ENCODE measurements around the gene ADARB2. TPM values are rescaled to one million over a fixed set of nuclear protein-coding genes. Genes with fewer than 3 reads are reported as not detected.

ADARB2 gene
- polyA plus RNA-seq, 1 of the 3 experiments (the other 2 are of a cell fraction), result not detected

GRCh38 chr10:1256432-1256725, 480.9 kb downstream of the ADARB2 start:
- no peaks in the 10 kb centered on the region for H3K79me2 ChIP-seq (ENCODE audit: insufficient read depth)
- H3K9me3 ChIP-seq, result no peaks in the 10 kb centered on the region
- no peaks in the 10 kb centered on the region for H3F3A ChIP-seq (replicated peaks; ENCODE audit: insufficient read depth)
- no peak overlapping the region for H3K9ac ChIP-seq
- no peak for DNase-seq
- no peaks in the 10 kb centered on the region for H3K9me2 ChIP-seq
- no peaks in the 10 kb centered on the region for H4K20me1 ChIP-seq (ENCODE audit: insufficient read depth)
- no peaks in the 10 kb centered on the region for H3K36me3 ChIP-seq (replicated peaks in 1 of 2; ENCODE audit: control insufficient read depth in 1 of 2, insufficient read depth in 2 of 2, low read length in 1 of 2)
- no peak overlapping the region for H3K4me2 ChIP-seq
- POLR2A ChIA-PET, result no interaction called here
- peaks cover 0 to 19% of the 10 kb centered on the region in 2 experiments; a peak in 1 of 4 replicates for H3K4me1 ChIP-seq (ENCODE audit: control insufficient read depth in 1 of 2, insufficient read depth in 2 of 2, low read depth in 1 of 2, low read length in 1 of 2)
- no peak overlapping the region for H3K4me3 ChIP-seq (ENCODE audit: low read depth in 2 of 2, low read length in 1 of 2)
- no peak overlapping the region for H3K27ac ChIP-seq (ENCODE audit: low read depth in 2 of 2, low read length in 1 of 2)
- no peaks in the 10 kb centered on the region for H3K27me3 ChIP-seq (ENCODE audit: insufficient read depth)
- no peak overlapping the region for H2AFZ ChIP-seq (ENCODE audit: low read depth)
- 28% methylated on average over 4 of the region's 4 CpGs for WGBS (ENCODE audit: low lambda C conversion rate)
- TF ChIP-seq FOXM1 (IDR thresholded peaks at IDR 0.05; ENCODE audit: low read depth) (no peak), RCOR1 (IDR thresholded peaks at IDR 0.05; ENCODE audit: low read length) (no peak), CTCF (IDR thresholded peaks at IDR 0.05) (no peak), FOXJ3 (CRISPR knock-in tag; IDR thresholded peaks at IDR 0.05) (no peak), NFIC (IDR thresholded peaks at IDR 0.05; ENCODE audit: borderline replicate concordance) (no peak), TEAD4 (IDR thresholded peaks at IDR 0.05; ENCODE audit: borderline replicate concordance, insufficient read depth) (no peak), RXRA (IDR thresholded peaks at IDR 0.05; ENCODE audit: borderline replicate concordance, low read depth) (no peak), MEF2A (IDR thresholded peaks at IDR 0.05; ENCODE audit: borderline replicate concordance, low read depth) (no peak), SIN3A (IDR thresholded peaks at IDR 0.05; ENCODE audit: borderline replicate concordance, low read depth, low read length) (no peak), MAX (IDR thresholded peaks at IDR 0.05; ENCODE audit: low read depth) (no peak), MXI1 (IDR thresholded peaks at IDR 0.05; ENCODE audit: low read depth, low read length) (no peak), EZH2phosphoT487 (IDR thresholded peaks at IDR 0.05; ENCODE audit: borderline replicate concordance, low read depth) (no peak), RFX5 (IDR thresholded peaks at IDR 0.05; ENCODE audit: low read length) (no peak), NRF1 (IDR thresholded peaks at IDR 0.05; ENCODE audit: low read depth, low read length) (no peak), JUND (IDR thresholded peaks at IDR 0.05) (no peak), POLR2AphosphoS5 (IDR thresholded peaks at IDR 0.05; ENCODE audit: low read depth, low read length) (no peak), GABPA (IDR thresholded peaks at IDR 0.05; ENCODE audit: low read depth) (no peak), TAF1 (IDR thresholded peaks at IDR 0.05; ENCODE audit: borderline replicate concordance, low read depth, low read length) (no peak)
- TF ChIP-seq, protein P1, sequence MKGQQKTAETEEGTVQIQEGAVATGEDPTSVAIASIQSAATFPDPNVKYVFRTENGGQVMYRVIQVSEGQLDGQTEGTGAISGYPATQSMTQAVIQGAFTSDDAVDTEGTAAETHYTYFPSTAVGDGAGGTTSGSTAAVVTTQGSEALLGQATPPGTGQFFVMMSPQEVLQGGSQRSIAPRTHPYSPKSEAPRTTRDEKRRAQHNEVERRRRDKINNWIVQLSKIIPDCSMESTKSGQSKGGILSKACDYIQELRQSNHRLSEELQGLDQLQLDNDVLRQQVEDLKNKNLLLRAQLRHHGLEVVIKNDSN (IDR thresholded peaks at IDR 0.05; ENCODE audit: borderline replicate concordance, low read depth), result no peak
- TF ChIP-seq, protein P2, sequence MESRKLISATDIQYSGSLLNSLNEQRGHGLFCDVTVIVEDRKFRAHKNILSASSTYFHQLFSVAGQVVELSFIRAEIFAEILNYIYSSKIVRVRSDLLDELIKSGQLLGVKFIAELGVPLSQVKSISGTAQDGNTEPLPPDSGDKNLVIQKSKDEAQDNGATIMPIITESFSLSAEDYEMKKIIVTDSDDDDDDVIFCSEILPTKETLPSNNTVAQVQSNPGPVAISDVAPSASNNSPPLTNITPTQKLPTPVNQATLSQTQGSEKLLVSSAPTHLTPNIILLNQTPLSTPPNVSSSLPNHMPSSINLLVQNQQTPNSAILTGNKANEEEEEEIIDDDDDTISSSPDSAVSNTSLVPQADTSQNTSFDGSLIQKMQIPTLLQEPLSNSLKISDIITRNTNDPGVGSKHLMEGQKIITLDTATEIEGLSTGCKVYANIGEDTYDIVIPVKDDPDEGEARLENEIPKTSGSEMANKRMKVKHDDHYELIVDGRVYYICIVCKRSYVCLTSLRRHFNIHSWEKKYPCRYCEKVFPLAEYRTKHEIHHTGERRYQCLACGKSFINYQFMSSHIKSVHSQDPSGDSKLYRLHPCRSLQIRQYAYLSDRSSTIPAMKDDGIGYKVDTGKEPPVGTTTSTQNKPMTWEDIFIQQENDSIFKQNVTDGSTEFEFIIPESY (IDR thresholded peaks at IDR 0.05; ENCODE audit: borderline replicate concordance, low read depth), result no peak
- CTCF ChIA-PET, result interaction anchor here (0.6 kb wide), 1 partner anchor 145 kb away, joined by 3 read pairs; no protein-coding TSS in a partner anchor
